ENCODE measurements around the gene CPT1B.

GRCh38 chr22:50621948-50622722 is 43.9 kb upstream of the CPT1B start:
- TF ChIP-seq EZH2 (IDR thresholded peaks at IDR 0.05; ENCODE audit: borderline replicate concordance, insufficient read depth, low read length, poor library complexity, severe bottlenecking) (no peak), TAF1 (IDR thresholded peaks at IDR 0.05; ENCODE audit: low read depth) (no peak), CTCF (IDR thresholded peaks at IDR 0.05; ENCODE audit: poor library complexity, severe bottlenecking) (no peak), POLR2AphosphoS5 (IDR thresholded peaks at IDR 0.05) (no peak), SMC3 (conservative IDR thresholded peaks at IDR 0.05; ENCODE audit: poor library complexity) (no peak), MXI1 (conservative IDR thresholded peaks at IDR 0.05; ENCODE audit: poor library complexity, severe bottlenecking) (no peak), REST (IDR thresholded peaks at IDR 0.05; ENCODE audit: borderline replicate concordance) (no peak)

All from neural cell (in vitro differentiated cells).